Stimulated activated CD4-positive, alpha-beta T cell treated with anti-CD3 and anti-CD28 coated beads, TNF-alpha, amount 100 ng/mL, for 24 hours (primary cell): ENCODE measurements around the gene POLR1B.
"Not testable (repeated sequence)": the region's sequence is repeated elsewhere in the genome, so short reads cannot be mapped to it uniquely, and the experiment has no call there.

Experiments used
- DNase-seq, 3 experiments: peaks; one replicate each; pipeline ENCODE4 v3.0.0-alpha.2; 2020; ENCODE audit warnings: low read depth in 3 of 3

The POLR1B gene

GRCh38 chr2:112600634-112601033 is 58.4 kb downstream of the POLR1B start:
- no peak for DNase-seq

GRCh38 chr2:112601754-112602153 is 59.5 kb downstream of the POLR1B start:
- no peak for DNase-seq

- DNase-seq, result no peak
These were observed 60.7 kb downstream of the POLR1B start for GRCh38 chr2:112602917-112603316.

GRCh38 chr2:112603731-112604130 is 61.5 kb downstream of the POLR1B start:
- no peak for DNase-seq

- DNase-seq, result no peak
These were observed 62.7 kb downstream of the POLR1B start for GRCh38 chr2:112604952-112605351.

GRCh38 chr2:112605926-112606325 is 63.7 kb downstream of the POLR1B start:
- DNase-seq, result no peak

- DNase-seq, result no peak
These were observed 64.3 kb downstream of the POLR1B start for GRCh38 chr2:112606547-112606946.

- no peak for DNase-seq
These were observed 65.6 kb downstream of the POLR1B start for GRCh38 chr2:112607680-112608438.

GRCh38 chr2:112609320-112609719 is 67.1 kb downstream of the POLR1B start:
- not testable (repeated sequence) for DNase-seq

GRCh38 chr2:112612283-112612682 is 70.0 kb downstream of the POLR1B start:
- not testable (repeated sequence) for DNase-seq

- DNase-seq, result no peak
These were observed 72.1 kb downstream of the POLR1B start for GRCh38 chr2:112614201-112614840.

GRCh38 chr2:112615051-112615450 is 72.8 kb downstream of the POLR1B start:
- no peak for DNase-seq

- not testable (repeated sequence) for DNase-seq
These were observed 73.5 kb downstream of the POLR1B start for GRCh38 chr2:112615798-112616197.

- no peak for DNase-seq
These were observed 76.1 kb downstream of the POLR1B start for GRCh38 chr2:112618383-112618782.

- DNase-seq, result no peak
These were observed 79.7 kb downstream of the POLR1B start for GRCh38 chr2:112621790-112622527.

- no peak for DNase-seq
These were observed 80.2 kb downstream of the POLR1B start for GRCh38 chr2:112622528-112622849.

- DNase-seq, result peak; percentile 38 to 77 (median 51)
These were observed 81.9 kb downstream of the POLR1B start for GRCh38 chr2:112623913-112624777.

GRCh38 chr2:112625474-112626114 is 83.3 kb downstream of the POLR1B start:
- DNase-seq, result no peak

GRCh38 chr2:112626604-112627059 is 84.4 kb downstream of the POLR1B start:
- peak; percentile 25 to 59 (median 37) for DNase-seq
